Nephron (organoid): ENCODE measurements around the gene HOXD11.

Experiments used
- H3K27ac Mint-ChIP-seq, 3 experiments: 2 replicates each; pipeline ENCODE4 v1.8.0; 2020; ENCODE audit warnings: mixed read lengths in 3 of 3, mild to moderate bottlenecking in 2 of 3, moderate library complexity in 1 of 3
- H3K27me3 Mint-ChIP-seq: 2 replicates; pipeline ENCODE4 v1.8.0; 2021; ENCODE audit warnings: low read depth, mild to moderate bottlenecking, moderate library complexity, mixed read lengths
- H3K36me3 Mint-ChIP-seq: 2 replicates; pipeline ENCODE4 v1.8.0; 2020; ENCODE audit warnings: low read depth, mixed read lengths
- H3K4me1 Mint-ChIP-seq: 2 replicates; pipeline ENCODE4 v1.8.0; 2020; ENCODE audit warnings: mixed read lengths
- H3K4me3 Mint-ChIP-seq, 3 experiments: 2 replicates each; pipeline ENCODE4 v1.8.0; 2020; ENCODE audit warnings: mild to moderate bottlenecking in 3 of 3, mixed read lengths in 3 of 3, moderate library complexity in 2 of 3
- H3K9me3 Mint-ChIP-seq: 2 replicates; pipeline ENCODE4 v1.8.0; 2020; ENCODE audit warnings: mixed read lengths
- TF ChIP-seq, protein P1 (sequence below), 3 experiments: fragments of 200-600 bp; sonication (generic); IDR thresholded peaks; one replicate each; pipeline ENCODE4 v1.5.0; 2021; ENCODE audit warnings: antibody characterized with exemption in 3 of 3; ENCODE audit not compliant: unreplicated experiment in 3 of 3

HOXD11 gene

DNA sequence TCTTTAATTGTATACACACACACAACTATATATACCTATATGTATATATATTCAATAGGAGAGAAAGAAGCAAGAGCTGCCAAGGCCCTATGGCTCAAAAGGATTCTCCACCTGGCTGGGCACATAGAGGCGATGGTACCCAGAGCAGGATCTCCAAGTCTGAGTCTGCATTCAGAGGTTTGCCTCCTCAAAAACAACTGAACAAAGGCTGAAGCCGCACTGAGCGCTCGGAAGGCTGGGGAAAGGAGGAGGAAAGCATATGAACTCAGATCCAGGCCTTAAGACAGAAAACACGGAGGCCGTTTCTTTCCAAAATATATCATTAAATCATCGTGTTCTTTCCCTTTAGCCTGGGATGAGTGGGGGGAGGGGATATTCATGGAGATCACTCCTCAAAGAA lies 3.9 kb upstream of the HOXD11 start:
- Mint-ChIP-seq H3K4me1 (peaks cover 25% of the 10 kb centered on the region), H3K36me3 (no peaks in the 10 kb centered on the region), H3K4me3 (peak overlapping the region in 1 of 3 experiments; percentile 61), H3K27ac (peak overlapping the region in 1 of 3 experiments; percentile 94), H3K9me3 (no peaks in the 10 kb centered on the region), H3K27me3 (peaks cover 96% of the 10 kb centered on the region)
- TF ChIP-seq, protein P1, sequence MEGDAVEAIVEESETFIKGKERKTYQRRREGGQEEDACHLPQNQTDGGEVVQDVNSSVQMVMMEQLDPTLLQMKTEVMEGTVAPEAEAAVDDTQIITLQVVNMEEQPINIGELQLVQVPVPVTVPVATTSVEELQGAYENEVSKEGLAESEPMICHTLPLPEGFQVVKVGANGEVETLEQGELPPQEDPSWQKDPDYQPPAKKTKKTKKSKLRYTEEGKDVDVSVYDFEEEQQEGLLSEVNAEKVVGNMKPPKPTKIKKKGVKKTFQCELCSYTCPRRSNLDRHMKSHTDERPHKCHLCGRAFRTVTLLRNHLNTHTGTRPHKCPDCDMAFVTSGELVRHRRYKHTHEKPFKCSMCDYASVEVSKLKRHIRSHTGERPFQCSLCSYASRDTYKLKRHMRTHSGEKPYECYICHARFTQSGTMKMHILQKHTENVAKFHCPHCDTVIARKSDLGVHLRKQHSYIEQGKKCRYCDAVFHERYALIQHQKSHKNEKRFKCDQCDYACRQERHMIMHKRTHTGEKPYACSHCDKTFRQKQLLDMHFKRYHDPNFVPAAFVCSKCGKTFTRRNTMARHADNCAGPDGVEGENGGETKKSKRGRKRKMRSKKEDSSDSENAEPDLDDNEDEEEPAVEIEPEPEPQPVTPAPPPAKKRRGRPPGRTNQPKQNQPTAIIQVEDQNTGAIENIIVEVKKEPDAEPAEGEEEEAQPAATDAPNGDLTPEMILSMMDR (IDR thresholded peaks at IDR 0.05; ENCODE audit: unreplicated experiment in 3 of 3) = no peak

DNA sequence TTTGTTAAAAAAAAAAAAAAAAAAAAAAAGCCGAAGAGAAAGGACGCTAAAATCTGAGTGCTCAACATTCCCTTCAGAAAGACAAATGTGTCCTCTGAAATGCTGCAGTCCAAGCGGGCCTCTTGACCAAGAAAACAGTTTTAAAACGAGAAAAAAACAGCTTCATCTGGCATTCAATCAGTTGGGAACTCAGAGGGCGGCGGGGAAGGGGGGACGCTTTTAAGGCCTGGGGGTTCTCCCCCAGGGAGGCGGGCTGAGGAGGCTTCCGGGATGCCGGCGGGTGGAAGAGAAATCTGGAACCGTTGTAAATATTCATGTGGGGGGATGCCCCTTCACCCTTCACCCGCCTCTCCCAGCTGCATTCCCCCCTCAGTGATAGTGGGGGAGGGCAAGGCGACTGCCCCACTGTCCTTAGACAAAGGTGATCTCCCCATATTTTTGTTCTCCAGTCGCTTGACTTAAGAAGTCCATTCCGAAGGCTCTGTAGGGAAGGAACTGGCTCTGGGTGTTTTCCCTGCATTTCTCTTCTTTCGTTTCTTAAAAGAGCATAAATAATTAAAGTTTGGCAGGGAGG lies 3.3 kb upstream of the HOXD11 start:
- Mint-ChIP-seq H3K9me3 (no peaks in the 10 kb centered on the region), H3K4me1 (peaks cover 27% of the 10 kb centered on the region), H3K27ac (peak overlapping the region in 2 of 3 experiments; percentile 7 to 94), H3K36me3 (peaks cover 4% of the 10 kb centered on the region), H3K27me3 (peaks cover 96% of the 10 kb centered on the region), H3K4me3 (peak overlapping the region; percentile 9 to 86 (median 48))
- TF ChIP-seq, protein P1 (IDR thresholded peaks at IDR 0.05; ENCODE audit: unreplicated experiment in 3 of 3) = no peak

DNA sequence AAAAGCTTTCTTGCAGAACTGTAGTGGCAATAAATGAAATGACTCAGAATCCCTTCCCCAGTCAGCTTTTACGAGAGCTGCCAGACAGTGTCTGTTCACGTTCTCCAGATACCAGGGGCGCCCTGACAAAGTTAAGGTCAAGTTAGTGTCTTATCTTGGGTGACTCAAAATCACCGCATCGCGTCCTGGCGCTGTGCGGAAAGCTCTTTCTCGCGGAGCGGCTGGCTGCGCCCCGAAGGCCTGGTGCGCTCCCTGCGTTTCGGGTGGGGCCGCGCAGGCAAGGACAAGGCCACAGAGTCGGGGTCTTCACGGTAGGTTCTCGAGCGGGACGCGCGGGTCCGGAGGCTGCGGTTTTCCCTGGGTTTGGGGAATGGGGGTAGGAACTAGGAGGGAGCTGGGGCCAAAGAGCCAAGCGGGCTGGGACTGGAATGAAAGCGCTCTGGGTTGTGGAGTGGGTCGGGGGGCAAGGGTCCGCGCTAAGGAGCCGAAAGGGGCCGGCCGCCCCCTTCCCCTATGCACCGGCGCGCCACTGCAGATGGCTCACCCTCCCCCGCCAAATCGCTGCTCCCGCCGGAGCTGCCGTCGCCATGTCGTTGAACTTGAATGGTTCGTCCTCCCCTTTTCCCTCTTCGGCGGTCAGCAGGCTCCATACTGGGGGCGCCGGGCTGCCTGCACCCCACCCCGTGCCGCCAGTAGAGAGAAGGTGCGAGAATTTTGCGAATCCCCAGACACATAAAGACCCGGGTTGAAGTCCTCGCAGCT lies 2.6 kb upstream of the HOXD11 start:
- Mint-ChIP-seq H3K27ac (peak overlapping the region in 2 of 3 experiments; percentile 7 to 94), H3K27me3 (peaks cover 96% of the 10 kb centered on the region), H3K9me3 (no peaks in the 10 kb centered on the region), H3K36me3 (peaks cover 11% of the 10 kb centered on the region), H3K4me1 (peaks cover 31% of the 10 kb centered on the region), H3K4me3 (peak overlapping the region; percentile 69 to 86 (median 82))
- TF ChIP-seq, protein P1 (IDR thresholded peaks at IDR 0.05; ENCODE audit: unreplicated experiment in 3 of 3) = no peak

DNA sequence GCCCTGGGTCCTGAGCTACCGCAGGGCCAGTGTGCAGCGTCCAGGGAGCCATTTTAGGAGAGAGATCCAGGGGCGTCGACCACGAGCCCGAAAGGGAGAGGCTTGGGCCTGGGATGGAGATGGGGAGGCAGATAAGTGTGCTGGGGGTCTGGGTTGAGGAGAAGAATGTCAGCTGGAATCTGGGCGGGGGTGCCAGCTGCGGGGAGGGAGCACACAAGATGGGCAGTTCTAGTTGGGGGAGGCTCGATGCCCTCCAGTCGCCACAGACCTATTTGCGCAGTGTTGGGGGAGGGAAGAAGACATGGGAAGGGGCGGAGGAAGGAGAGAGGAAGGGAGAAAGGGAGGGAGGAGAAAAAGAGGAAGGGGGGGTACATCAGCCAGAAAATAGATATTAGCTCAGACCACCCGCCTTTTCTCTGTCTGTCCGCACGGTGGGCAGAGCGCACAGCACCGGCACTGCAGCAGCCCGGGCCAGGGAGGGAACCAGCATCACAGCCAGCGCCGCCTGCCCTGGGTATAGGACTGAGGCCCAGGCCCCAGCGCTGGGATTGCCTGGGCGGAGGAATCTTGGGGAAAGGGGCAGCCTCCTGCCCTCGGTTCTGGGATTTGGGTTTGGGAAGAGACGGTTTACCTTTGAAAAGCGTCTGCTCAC lies 1.9 kb upstream of the HOXD11 start:
- H3K4me3 Mint-ChIP-seq = peak overlapping the region; percentile 69 to 86 (median 82)

DNA sequence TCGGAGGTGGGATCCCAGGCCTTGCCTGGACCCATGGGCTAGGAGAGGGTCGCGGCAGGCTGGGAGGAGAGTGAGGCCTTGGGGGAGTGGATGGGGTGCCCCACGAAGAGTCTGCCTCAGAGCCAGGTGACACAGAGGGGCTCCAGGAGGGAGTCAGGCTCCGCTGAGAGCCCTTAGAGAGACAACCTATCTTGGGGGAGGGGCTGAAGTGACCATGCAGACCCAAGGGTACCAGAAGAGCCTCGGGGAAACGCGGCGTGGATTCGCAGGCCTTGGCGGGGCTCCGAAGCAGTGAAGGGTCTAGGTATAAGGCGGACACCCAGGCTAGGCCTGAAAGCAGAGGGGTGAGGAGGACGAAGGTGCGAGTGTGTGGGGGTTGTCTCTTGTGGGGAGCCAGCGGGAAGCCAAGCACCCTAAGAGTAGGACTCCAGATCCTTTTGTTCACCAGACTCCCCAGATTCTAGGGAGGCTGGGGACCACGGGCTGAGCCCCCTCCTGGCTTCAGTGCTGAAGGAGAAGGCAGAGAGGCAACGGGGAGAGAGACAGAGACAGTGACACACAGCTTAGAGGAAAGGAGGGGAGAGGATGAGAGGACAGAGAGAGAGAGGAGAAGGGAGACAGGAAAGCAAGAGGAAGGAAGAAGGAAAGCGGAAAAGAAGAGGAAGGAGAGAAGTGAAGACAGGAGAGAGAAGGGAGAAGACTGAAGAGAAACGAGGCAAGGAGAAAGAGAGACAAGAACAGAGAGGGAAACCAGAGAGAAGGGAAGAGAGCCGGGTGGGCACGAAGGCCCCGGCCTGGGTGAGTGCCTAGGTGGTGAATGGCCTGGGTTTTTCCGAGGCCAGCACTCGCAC lies 1.1 kb upstream of the HOXD11 start:
- Mint-ChIP-seq H3K36me3 (peaks cover 23% of the 10 kb centered on the region), H3K27ac (peak overlapping the region in 2 of 3 experiments; percentile 6 to 94), H3K4me3 (peak overlapping the region; percentile 51 to 86 (median 82)), H3K9me3 (no peaks in the 10 kb centered on the region), H3K4me1 (peaks cover 32% of the 10 kb centered on the region), H3K27me3 (peaks cover 96% of the 10 kb centered on the region)
- TF ChIP-seq, protein P1 (IDR thresholded peaks at IDR 0.05; ENCODE audit: unreplicated experiment in 3 of 3) = no peak

More for the DNA sequence above, 1.9 kb upstream of the HOXD11 start:
- H3K9me3 Mint-ChIP-seq = no peaks in the 10 kb centered on the region
- TF ChIP-seq, protein P1 (IDR thresholded peaks at IDR 0.05; ENCODE audit: unreplicated experiment in 3 of 3) = no peak
- H3K4me1 Mint-ChIP-seq = peaks cover 32% of the 10 kb centered on the region
- peaks cover 96% of the 10 kb centered on the region for H3K27me3 Mint-ChIP-seq
- peak overlapping the region in 1 of 3 experiments; percentile 94 for H3K27ac Mint-ChIP-seq
- peaks cover 18% of the 10 kb centered on the region for H3K36me3 Mint-ChIP-seq
